Measurements from ENCODE around the gene SCRN3. TPM values are rescaled to one million over a fixed set of nuclear protein-coding genes. Genes with fewer than 3 reads are reported as not detected.
"Not testable (repeated sequence)": the region's sequence is repeated elsewhere in the genome, so short reads cannot be mapped to it uniquely, and the experiment has no call there.

SCRN3 gene
- total RNA-seq, 1 donor from 2014 or later, result 25.9 TPM

DNA sequence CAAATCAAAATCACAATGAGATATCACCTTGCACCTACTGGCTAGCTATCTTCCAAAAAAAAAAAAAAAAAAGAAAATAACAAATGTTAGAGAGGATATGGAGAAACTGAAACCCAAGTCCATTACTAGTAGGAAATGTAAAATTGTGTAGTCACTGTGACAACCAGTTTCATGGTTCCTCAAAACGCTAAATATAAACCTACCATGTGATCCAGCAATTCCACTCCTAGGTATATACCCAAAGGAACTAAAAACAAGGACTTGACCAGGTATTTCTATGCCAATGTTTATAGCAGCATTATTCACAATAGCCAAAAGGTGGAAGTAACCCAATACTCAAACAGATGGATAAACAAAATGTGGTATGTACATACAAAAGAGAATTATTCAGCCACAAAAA is 11.7 kb upstream of the SCRN3 start:
- Mint-ChIP-seq H3K27me3 (no peaks in the 10 kb centered on the region), H3K4me3 (no peak overlapping the region), H3K27ac (no peak overlapping the region), H3K36me3 (peaks cover 21% of the 10 kb centered on the region), H3K9me3 (no peaks in the 10 kb centered on the region), H3K4me1 (ENCODE audit: unreplicated experiment) (no peaks in the 10 kb centered on the region)
- TF ChIP-seq, protein P1, sequence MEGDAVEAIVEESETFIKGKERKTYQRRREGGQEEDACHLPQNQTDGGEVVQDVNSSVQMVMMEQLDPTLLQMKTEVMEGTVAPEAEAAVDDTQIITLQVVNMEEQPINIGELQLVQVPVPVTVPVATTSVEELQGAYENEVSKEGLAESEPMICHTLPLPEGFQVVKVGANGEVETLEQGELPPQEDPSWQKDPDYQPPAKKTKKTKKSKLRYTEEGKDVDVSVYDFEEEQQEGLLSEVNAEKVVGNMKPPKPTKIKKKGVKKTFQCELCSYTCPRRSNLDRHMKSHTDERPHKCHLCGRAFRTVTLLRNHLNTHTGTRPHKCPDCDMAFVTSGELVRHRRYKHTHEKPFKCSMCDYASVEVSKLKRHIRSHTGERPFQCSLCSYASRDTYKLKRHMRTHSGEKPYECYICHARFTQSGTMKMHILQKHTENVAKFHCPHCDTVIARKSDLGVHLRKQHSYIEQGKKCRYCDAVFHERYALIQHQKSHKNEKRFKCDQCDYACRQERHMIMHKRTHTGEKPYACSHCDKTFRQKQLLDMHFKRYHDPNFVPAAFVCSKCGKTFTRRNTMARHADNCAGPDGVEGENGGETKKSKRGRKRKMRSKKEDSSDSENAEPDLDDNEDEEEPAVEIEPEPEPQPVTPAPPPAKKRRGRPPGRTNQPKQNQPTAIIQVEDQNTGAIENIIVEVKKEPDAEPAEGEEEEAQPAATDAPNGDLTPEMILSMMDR (conservative IDR thresholded peaks at IDR 0.05), result no peak
- no peak for DNase-seq (ENCODE audit: extremely low spot score, unreplicated experiment)

DNA sequence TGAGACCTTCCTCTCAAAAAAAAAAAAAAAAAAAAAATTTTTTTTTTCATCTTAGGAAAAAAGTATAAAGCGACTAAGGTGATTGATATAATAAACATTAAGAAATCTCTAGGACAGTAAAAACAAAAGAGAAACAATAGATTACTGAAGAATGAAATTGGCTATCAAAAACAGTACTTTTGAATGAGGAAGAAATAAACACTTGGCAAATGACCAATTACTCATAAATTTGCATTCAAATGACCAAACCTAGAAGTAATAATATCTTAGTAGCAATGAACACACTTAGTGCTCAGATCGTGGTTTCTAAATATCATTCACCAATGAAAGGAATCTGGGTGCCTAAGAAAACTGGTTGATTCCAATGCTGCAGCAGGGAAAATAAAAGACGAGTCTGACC is 10.3 kb upstream of the SCRN3 start:
- Mint-ChIP-seq H3K27me3 (no peaks in the 10 kb centered on the region), H3K27ac (no peak overlapping the region), H3K9me3 (no peaks in the 10 kb centered on the region), H3K4me1 (ENCODE audit: unreplicated experiment) (no peaks in the 10 kb centered on the region), H3K4me3 (no peak overlapping the region), H3K36me3 (peaks cover 24% of the 10 kb centered on the region)
- DNase-seq (ENCODE audit: extremely low spot score, unreplicated experiment), result no peak
- TF ChIP-seq, protein P1 (conservative IDR thresholded peaks at IDR 0.05), result no peak

DNA sequence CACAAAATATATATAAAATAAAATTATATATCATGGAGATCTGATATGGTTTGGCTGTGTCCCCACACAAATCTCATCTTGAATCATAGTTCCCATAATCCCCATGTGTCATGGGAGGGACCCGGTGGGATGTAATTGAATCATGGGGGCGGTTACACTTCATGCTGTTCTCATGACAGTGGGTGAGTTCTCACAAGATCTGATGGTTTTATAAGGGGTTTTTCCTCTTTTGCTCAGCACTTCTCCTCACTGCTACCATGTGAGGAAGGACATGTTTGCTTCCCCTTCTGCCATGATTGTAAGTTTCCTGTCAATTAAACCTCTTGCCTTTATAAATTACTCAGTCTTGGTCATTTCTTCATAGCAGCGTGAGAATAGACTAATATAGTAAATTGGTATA is 6.8 kb upstream of the SCRN3 start:
- H3K27ac Mint-ChIP-seq; H3K4me3 Mint-ChIP-seq; H3K4me1 Mint-ChIP-seq (ENCODE audit: unreplicated experiment); DNase-seq (ENCODE audit: extremely low spot score, unreplicated experiment); H3K27me3 Mint-ChIP-seq; H3K9me3 Mint-ChIP-seq: not testable (repeated sequence)
- H3K36me3 Mint-ChIP-seq, result peaks cover 35% of the 10 kb centered on the region

DNA sequence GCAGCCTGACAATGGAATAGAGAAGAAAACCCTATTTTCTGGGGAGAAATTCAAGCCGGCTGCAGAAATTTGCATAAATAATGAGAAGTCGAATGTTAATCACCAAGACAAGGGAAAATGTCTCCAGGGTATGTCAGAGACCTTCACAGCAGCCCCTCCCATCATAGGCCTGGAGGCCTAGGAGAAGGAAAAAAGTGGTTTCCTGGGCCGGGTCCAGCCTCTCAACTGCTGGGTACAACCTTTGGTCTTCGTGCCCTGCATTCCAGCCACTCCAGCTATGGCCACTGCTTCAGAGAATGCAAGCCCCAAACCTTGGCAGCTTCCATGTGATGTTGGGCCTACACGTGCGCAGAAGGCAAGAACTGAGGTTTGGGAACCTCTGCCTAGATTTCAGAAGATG is 6.0 kb upstream of the SCRN3 start:
- Mint-ChIP-seq H3K27ac (no peak overlapping the region), H3K9me3 (no peaks in the 10 kb centered on the region), H3K36me3 (peaks cover 30% of the 10 kb centered on the region), H3K4me1 (ENCODE audit: unreplicated experiment) (peaks cover 16% of the 10 kb centered on the region), H3K4me3 (no peak overlapping the region), H3K27me3 (no peaks in the 10 kb centered on the region)
- no peak for DNase-seq (ENCODE audit: extremely low spot score, unreplicated experiment)
- TF ChIP-seq, protein P1 (conservative IDR thresholded peaks at IDR 0.05), result no peak

DNA sequence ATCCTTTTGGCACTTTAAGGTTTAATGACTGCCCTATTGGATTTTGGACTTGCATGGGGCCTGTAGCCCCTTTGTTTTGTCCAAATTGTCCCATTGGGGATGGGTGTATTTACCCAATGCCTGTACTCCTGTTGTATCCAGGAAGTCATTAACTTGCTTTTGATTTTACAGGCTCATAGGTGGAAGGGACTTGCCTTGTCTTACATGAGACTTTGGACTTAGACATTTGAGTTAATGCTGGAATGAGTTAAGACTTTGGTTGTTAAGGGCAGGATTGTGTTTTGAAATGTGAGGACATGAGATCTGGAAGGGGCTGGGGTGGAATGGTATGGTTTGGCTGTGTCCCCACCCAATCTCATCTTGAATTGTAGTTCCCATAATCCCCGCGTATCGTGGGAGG is 5.2 kb upstream of the SCRN3 start:
- H3K27me3 Mint-ChIP-seq; H3K27ac Mint-ChIP-seq; DNase-seq (ENCODE audit: extremely low spot score, unreplicated experiment); H3K9me3 Mint-ChIP-seq; H3K4me3 Mint-ChIP-seq: not testable (repeated sequence)
- Mint-ChIP-seq H3K4me1 (ENCODE audit: unreplicated experiment) (peaks cover 19% of the 10 kb centered on the region), H3K36me3 (peaks cover 29% of the 10 kb centered on the region)

DNA sequence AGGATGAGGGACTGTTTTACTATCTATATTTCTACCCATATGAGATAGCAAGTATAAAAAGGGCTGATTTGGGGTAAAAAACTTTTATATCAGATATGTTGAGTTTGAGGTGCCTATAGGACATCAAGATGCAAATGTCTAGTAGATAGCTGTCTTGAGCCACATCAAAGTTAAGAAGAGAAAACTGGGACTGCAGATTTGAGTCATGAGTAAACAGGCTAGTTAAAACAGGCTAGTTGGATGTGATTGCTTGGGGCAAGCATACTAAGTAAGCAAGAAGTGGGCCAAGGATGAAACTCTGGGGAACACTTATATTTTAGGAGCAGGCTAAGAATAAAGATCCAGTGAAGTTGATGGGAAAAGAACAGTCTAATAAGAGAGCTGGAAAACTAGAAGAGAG is 2.8 kb upstream of the SCRN3 start:
- Mint-ChIP-seq H3K27me3 (no peaks in the 10 kb centered on the region), H3K27ac (peak overlapping the region; percentile 58), H3K9me3 (no peaks in the 10 kb centered on the region), H3K4me1 (ENCODE audit: unreplicated experiment) (peaks cover 19% of the 10 kb centered on the region), H3K4me3 (peak overlapping the region; percentile 55), H3K36me3 (peaks cover 21% of the 10 kb centered on the region)
- TF ChIP-seq, protein P1 (conservative IDR thresholded peaks at IDR 0.05), result no peak
- DNase-seq (ENCODE audit: extremely low spot score, unreplicated experiment), result no peak

DNA sequence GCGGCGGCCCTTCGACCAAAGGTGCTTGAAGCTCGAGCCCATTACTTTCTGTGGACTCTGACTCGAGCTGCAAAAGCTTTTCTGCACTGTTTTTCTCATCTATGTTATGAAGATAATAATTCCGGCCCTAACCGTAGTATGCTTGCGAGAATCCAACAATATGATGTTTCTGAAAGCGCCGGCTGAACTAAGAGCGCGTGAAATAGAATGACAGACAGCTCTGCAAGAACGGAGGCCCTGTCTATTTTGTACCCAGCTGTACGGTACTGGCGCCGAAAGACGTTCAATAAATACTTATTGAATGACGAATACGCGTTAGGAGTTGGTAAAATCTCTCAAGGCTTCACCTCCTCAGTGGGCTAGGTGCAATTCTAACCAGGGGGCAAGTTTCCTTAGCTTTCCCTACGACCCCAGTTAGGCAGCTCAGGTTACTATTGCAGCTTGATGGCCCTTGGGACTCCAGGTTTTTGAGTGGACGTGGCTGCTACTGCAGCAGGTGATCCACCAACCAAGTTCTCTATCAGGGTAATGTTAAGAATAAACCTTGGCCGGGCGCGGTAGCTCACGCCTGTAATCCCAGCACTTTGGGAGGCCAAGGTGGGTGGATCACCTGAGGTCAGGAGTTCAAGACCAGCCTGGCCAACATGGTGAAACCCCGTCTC is 570 bp downstream of the SCRN3 start:
- Mint-ChIP-seq H3K27me3 (no peaks in the 10 kb centered on the region), H3K27ac (peak overlapping the region; percentile 98), H3K36me3 (peaks cover 10% of the 10 kb centered on the region), H3K4me3 (peak overlapping the region; percentile 99), H3K9me3 (no peaks in the 10 kb centered on the region), H3K4me1 (ENCODE audit: unreplicated experiment) (peaks cover 19% of the 10 kb centered on the region)
- DNase-seq (ENCODE audit: extremely low spot score, unreplicated experiment), result no peak
- TF ChIP-seq, protein P1 (conservative IDR thresholded peaks at IDR 0.05), result no peak
